ENCODE results near the gene SLC17A5.

GRCh38 chr6:73694711-73695411 is 41.1 kb upstream of the SLC17A5 start:
- TF ChIP-seq CTCF (IDR thresholded peaks at IDR 0.05) (no peak), POLR2A (IDR thresholded peaks at IDR 0.05) (no peak), EP300 (IDR thresholded peaks at IDR 0.05) (no peak)
